Spleen (tissue), 11 donors: ENCODE measurements around the gene FLNB. TPM values are rescaled to one million over a fixed set of nuclear protein-coding genes. Genes with fewer than 3 reads are reported as not detected.

Experiments
- DNase-seq: peaks from one replicate; pipeline ENCODE4 v3.0.0-alpha.2; 2020
- H3K27ac ChIP-seq, 8 donors: fragments of 200-600 bp; sonication (generic) in 7 of 8; 1 replicate in 4 of 8; 2 replicates in 4 of 8; pipeline versions ENCODE4 v1.5.0 to v1.8.0; 2016 to 2021; ENCODE audit warnings: inconsistent platforms in 4 of 8, mild to moderate bottlenecking in 4 of 8, moderate library complexity in 1 of 8
- H3K27me3 ChIP-seq, 7 donors: fragments of 200-600 bp; sonication (generic) in 6 of 7; replicated peaks in 1 of 7; 1 replicate in 4 of 7; 2 replicates in 3 of 7; pipeline versions ENCODE4 v1.5.0 to v1.8.0; 2016 to 2021; ENCODE audit warnings: inconsistent platforms in 3 of 7, mild to moderate bottlenecking in 1 of 7
- H3K36me3 ChIP-seq, 6 donors: fragments of 200-600 bp; sonication (generic) in 5 of 6; 1 replicate in 4 of 6; 2 replicates in 2 of 6; pipeline versions ENCODE4 v1.5.0 to v1.8.0; 2016 to 2021; ENCODE audit warnings: inconsistent platforms in 2 of 6
- H3K4me1 ChIP-seq, 6 donors: fragments of 200-600 bp; sonication (generic) in 5 of 6; 1 replicate in 3 of 6; 2 replicates in 3 of 6; pipeline versions ENCODE4 v1.5.0 to v1.8.0; 2016 to 2021; ENCODE audit warnings: inconsistent platforms in 3 of 6
- H3K4me3 ChIP-seq, 8 donors: fragments of 200-600 bp; sonication (generic) in 7 of 8; 1 replicate in 4 of 8; 2 replicates in 4 of 8; pipeline versions ENCODE4 v1.5.0 to v1.8.0; 2016 to 2021; ENCODE audit warnings: inconsistent platforms in 4 of 8, mild to moderate bottlenecking in 4 of 8, moderate library complexity in 2 of 8
- H3K9me3 ChIP-seq, 8 donors: fragments of 200-600 bp; sonication (generic) in 7 of 8; 1 replicate in 4 of 8; 2 replicates in 4 of 8; pipeline versions ENCODE4 v1.5.0 to v1.8.0; 2016 to 2021; ENCODE audit warnings: inconsistent platforms in 4 of 8
- CTCF ChIP-seq, 11 experiments: fragments of 200-600 bp in 7 of 11; fragments of 450-650 bp in 4 of 11; sonication (generic) in 4 of 11; IDR thresholded peaks in 8 of 11; conservative IDR thresholded peaks in 3 of 11; 1 replicate in 7 of 11; 2 replicates in 4 of 11; pipeline versions ENCODE4 v1.4.0 to v1.8.0; 2016 to 2021; ENCODE audit warnings: antibody characterized with exemption in 11 of 11, inconsistent platforms in 4 of 11, mild to moderate bottlenecking in 1 of 11
- POLR2A ChIP-seq, 3 donors: fragments of 450-650 bp; IDR thresholded peaks; one replicate each; pipeline ENCODE4 v1.5.1; 2017; ENCODE audit warnings: antibody characterized with exemption in 3 of 3, mild to moderate bottlenecking in 1 of 3
- POLR2AphosphoS5 ChIP-seq, 3 donors: sonication (generic); formaldehyde crosslinking; IDR thresholded peaks; one replicate each; pipeline ENCODE4 v1.5.1; 2017; ENCODE audit warnings: antibody characterized with exemption in 3 of 3
- WGBS, 5 donors: extraction: QIAGEN DNeasy Blood & Tissue Kit in 3 of 5; methylation state at CpG; one replicate each; pipeline versions ENCODE4 v1.1.5 to v1.1.7; 2013 to 2018; 5-methylcytosine and 5-hydroxymethylcytosine counted together
- intact Hi-C: fragments of 100-400 bp; cut with DNase I; formaldehyde crosslinking; loops from one replicate; pipeline ENCODE4 v1.15.0; 2023; ENCODE audit warnings: low total_unique reads
- polyA plus RNA-seq, 3 donors: library from polyadenylated mRNA; stranded (reverse); fragments of 200-250 nt; gene quantifications; one replicate each; pipeline ENCODE4 v1.2.1, GENCODE V29; 2013
- total RNA-seq, 7 donors: library from RNA; depleted of rRNA in 3 of 7; stranded (reverse); fragments of >200 nt in 3 of 7; fragmentation: NEBNext Ultra II Directional in 4 of 7; extraction: Animal tissue kit (Norgen Biotek cat#: 25700) in 4 of 7; gene quantifications; one replicate each; pipeline versions ENCODE4 v1.1.0 to v1.2.1, GENCODE V29; 2016 to 2021
- donor health status: healthy with polysubstance abuse.
- donor health status: DM: no; HTN: no; CAD: no; lungs with moderate emphysema.
- donor health status: DM: no; HTN: no; CAD: no.
- donor health status: Bipolar disorder and iron deficiency.
- donor health status: healthy.
- donor health status: DM: no; HTN: no; CAD: no.
- donor health status: DM: yes; HTN: yes; CAD: no.

FLNB gene
- total and polyA plus RNA-seq, 10 donors: 38.9 to 163 (median 96.7) TPM

- DNase-seq: no peak
- no peaks in the 10 kb centered on the region for H3K36me3 ChIP-seq
- TF ChIP-seq POLR2A (IDR thresholded peaks at IDR 0.05) (no peak), POLR2AphosphoS5 (IDR thresholded peaks at IDR 0.05) (no peak), CTCF (IDR thresholded peaks at IDR 0.05 in 8 of 11, conservative IDR thresholded peaks at IDR 0.05 in 3 of 11) (no peak)
- no peak overlapping the region for H3K4me3 ChIP-seq
- no peak overlapping the region for H3K27ac ChIP-seq
- 60 to 79% (median 71%) methylated on average over 2 of the region's 2 CpGs for WGBS, 5 donors
- no peaks in the 10 kb centered on the region for H3K9me3 ChIP-seq
- H3K4me1 ChIP-seq: peaks cover 7 to 78% (median 51%) of the 10 kb centered on the region in 6 donors
- no peaks in the 10 kb centered on the region for H3K27me3 ChIP-seq
- intact Hi-C loops: no loop called here
These were observed 31.4 kb downstream of the FLNB start for GRCh38 chr3:58039601-58040000.

- Histone ChIP-seq H3K9me3 (no peaks in the 10 kb centered on the region), H3K27me3 (no peaks in the 10 kb centered on the region), H3K4me1 (peaks cover 7 to 66% (median 42%) of the 10 kb centered on the region in 6 donors), H3K27ac (peak overlapping the region in 6 of 8 donors; percentile 16 to 66 (median 44)), H3K36me3 (no peaks in the 10 kb centered on the region), H3K4me3 (no peak overlapping the region)
- TF ChIP-seq POLR2AphosphoS5 (IDR thresholded peaks at IDR 0.05) (peak in 1 of 3 donors; percentile 8), POLR2A (IDR thresholded peaks at IDR 0.05) (no peak)
- WGBS, 5 donors: 28 to 51% (median 46%) methylated on average over 5 of the region's 5 CpGs
- DNase-seq: no peak
- intact Hi-C loops: no loop called here
These were observed 33.1 kb downstream of the FLNB start for GRCh38 chr3:58041182-58041825.

- TF ChIP-seq POLR2AphosphoS5 (IDR thresholded peaks at IDR 0.05) (no peak), CTCF (IDR thresholded peaks at IDR 0.05 in 8 of 11, conservative IDR thresholded peaks at IDR 0.05 in 3 of 11) (no peak), POLR2A (IDR thresholded peaks at IDR 0.05) (no peak)
- H3K27ac ChIP-seq: peak overlapping the region in 6 of 8 donors; percentile 1 to 66 (median 44)
- intact Hi-C loops: no loop called here
- no peak overlapping the region for H3K4me3 ChIP-seq
- no peaks in the 10 kb centered on the region for H3K27me3 ChIP-seq
- DNase-seq: no peak
- H3K36me3 ChIP-seq: no peaks in the 10 kb centered on the region
- H3K9me3 ChIP-seq: no peaks in the 10 kb centered on the region
- 61 to 76% (median 65%) methylated on average over 2 of the region's 2 CpGs for WGBS, 5 donors
- peaks cover 7 to 66% (median 40%) of the 10 kb centered on the region in 6 donors for H3K4me1 ChIP-seq
These were observed 33.7 kb downstream of the FLNB start for GRCh38 chr3:58041826-58042324.

GRCh38 chr3:58042947-58043707 lies 34.9 kb downstream of the FLNB start:
- TF ChIP-seq POLR2AphosphoS5 (IDR thresholded peaks at IDR 0.05) (no peak), CTCF (IDR thresholded peaks at IDR 0.05 in 8 of 11, conservative IDR thresholded peaks at IDR 0.05 in 3 of 11) (no peak), POLR2A (IDR thresholded peaks at IDR 0.05) (no peak)
- 76 to 91% (median 79%) methylated on average over 6 of the region's 6 CpGs for WGBS, 5 donors
- Histone ChIP-seq H3K27me3 (no peaks in the 10 kb centered on the region), H3K9me3 (no peaks in the 10 kb centered on the region), H3K36me3 (no peaks in the 10 kb centered on the region), H3K27ac (no peak overlapping the region), H3K4me3 (no peak overlapping the region), H3K4me1 (peaks cover 7 to 76% (median 45%) of the 10 kb centered on the region in 6 donors)
- intact Hi-C loops: no loop called here
- no peak for DNase-seq
